Liver (tissue), 3 donors: ENCODE data around the gene CDH4.

Experiments
- CTCF ChIP-seq: fragments of 150-350 bp; IDR thresholded peaks from 2 replicates; pipeline ENCODE4 v1.5.1; 2017; ENCODE audit warnings: improper control_type of control experiment, low read depth, low read length; ENCODE audit not compliant: missing input control
- EGR1 ChIP-seq, 2 donors: IDR thresholded peaks; 2 replicates each; pipeline ENCODE4 v1.6.1; 2016 to 2018; ENCODE audit warnings: antibody characterized with exemption in 2 of 2, low read depth in 2 of 2
- HNF4G ChIP-seq: IDR thresholded peaks from 2 replicates; pipeline ENCODE4 v1.6.1; 2016; ENCODE audit warnings: antibody characterized with exemption
- JUND ChIP-seq, 2 donors: IDR thresholded peaks; 2 replicates each; pipeline ENCODE4 v1.6.1; 2016; ENCODE audit warnings: antibody characterized with exemption in 2 of 2
- NR2F2 ChIP-seq: IDR thresholded peaks from 2 replicates; pipeline ENCODE4 v1.6.1; 2016; ENCODE audit warnings: antibody characterized with exemption
- RAD21 ChIP-seq, 2 donors: IDR thresholded peaks; 2 replicates each; pipeline ENCODE4 v1.6.1; 2016; ENCODE audit warnings: antibody characterized with exemption in 2 of 2, mild to moderate bottlenecking in 2 of 2
- REST ChIP-seq: IDR thresholded peaks from 2 replicates; pipeline ENCODE4 v1.6.1; 2016; ENCODE audit warnings: antibody characterized with exemption, mild to moderate bottlenecking
- SP1 ChIP-seq: IDR thresholded peaks from 2 replicates; pipeline ENCODE4 v1.6.1; 2018; ENCODE audit warnings: antibody characterized with exemption, mild to moderate bottlenecking
- TAF1 ChIP-seq: conservative IDR thresholded peaks from 2 replicates; pipeline ENCODE4 v1.6.1; 2016; ENCODE audit warnings: antibody characterized with exemption, mild to moderate bottlenecking
- YY1 ChIP-seq: IDR thresholded peaks from 2 replicates; pipeline ENCODE4 v1.6.1; 2016; ENCODE audit warnings: antibody characterized with exemption, mild to moderate bottlenecking
- ZBTB33 ChIP-seq: IDR thresholded peaks from 2 replicates; pipeline ENCODE4 v1.6.1; 2016; ENCODE audit warnings: antibody characterized with exemption
- TF ChIP-seq, protein P1 (sequence below): IDR thresholded peaks from 2 replicates; pipeline ENCODE4 v1.6.1; 2016; ENCODE audit warnings: antibody characterized with exemption
- TF ChIP-seq, protein P2 (sequence below): IDR thresholded peaks from 2 replicates; pipeline ENCODE4 v1.6.1; 2016; ENCODE audit warnings: antibody characterized with exemption
- donor health status: healthy.
- donor health status: healthy.

- no peak for TF ChIP-seq ZBTB33
- no peak for TF ChIP-seq CTCF
- no peak for TF ChIP-seq EGR1 (IDR thresholded peaks at IDR 0.05; ENCODE audit: low read depth in 2 of 2)
- no peak for TF ChIP-seq NR2F2
- no peak for TF ChIP-seq REST
- TF ChIP-seq HNF4G: no peak
- TF ChIP-seq, protein P1, sequence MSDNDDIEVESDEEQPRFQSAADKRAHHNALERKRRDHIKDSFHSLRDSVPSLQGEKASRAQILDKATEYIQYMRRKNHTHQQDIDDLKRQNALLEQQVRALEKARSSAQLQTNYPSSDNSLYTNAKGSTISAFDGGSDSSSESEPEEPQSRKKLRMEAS: no peak
- TF ChIP-seq, protein P2, sequence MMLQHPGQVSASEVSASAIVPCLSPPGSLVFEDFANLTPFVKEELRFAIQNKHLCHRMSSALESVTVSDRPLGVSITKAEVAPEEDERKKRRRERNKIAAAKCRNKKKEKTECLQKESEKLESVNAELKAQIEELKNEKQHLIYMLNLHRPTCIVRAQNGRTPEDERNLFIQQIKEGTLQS: no peak
- no peak for TF ChIP-seq RAD21 (IDR thresholded peaks at IDR 0.05)
- TF ChIP-seq JUND (IDR thresholded peaks at IDR 0.05): no peak
- TF ChIP-seq TAF1: no peak
- no peak for TF ChIP-seq SP1
- TF ChIP-seq YY1: no peak
These were observed 708.8 kb downstream of the CDH4 start for GRCh38 chr20:61960836-61961235.
